ENCODE measurements around the gene IHH. TPM values are rescaled to one million over a fixed set of nuclear protein-coding genes. Genes with fewer than 3 reads are reported as not detected.
A peak's percentile ranks its signal among the peaks of the same experiment; 100 is the strongest.

IHH gene
- total RNA-seq, 1 experiment from 2014 or later = 0.11 TPM

DNA sequence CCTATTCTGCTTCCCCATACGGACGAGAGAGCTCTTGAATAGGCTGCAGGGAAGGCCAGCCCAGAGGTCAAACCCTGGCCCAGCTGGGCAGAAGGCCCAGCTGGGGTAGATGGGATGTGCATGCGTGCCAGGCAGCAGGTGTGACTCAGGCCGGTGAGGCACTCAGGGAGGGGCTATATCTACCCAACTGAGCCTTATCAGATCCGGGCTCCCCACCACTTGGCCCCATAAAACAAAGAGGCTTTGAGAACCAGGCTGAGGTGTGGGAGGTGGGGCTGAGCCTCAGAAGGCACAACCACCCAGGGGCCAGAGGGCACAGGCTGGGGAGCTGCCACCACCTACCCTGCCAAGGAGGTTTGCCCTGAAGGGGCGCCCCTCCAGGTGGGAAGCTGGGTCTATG lies 11.4 kb downstream of the IHH start (continued):
- TF ChIP-seq, protein P1, sequence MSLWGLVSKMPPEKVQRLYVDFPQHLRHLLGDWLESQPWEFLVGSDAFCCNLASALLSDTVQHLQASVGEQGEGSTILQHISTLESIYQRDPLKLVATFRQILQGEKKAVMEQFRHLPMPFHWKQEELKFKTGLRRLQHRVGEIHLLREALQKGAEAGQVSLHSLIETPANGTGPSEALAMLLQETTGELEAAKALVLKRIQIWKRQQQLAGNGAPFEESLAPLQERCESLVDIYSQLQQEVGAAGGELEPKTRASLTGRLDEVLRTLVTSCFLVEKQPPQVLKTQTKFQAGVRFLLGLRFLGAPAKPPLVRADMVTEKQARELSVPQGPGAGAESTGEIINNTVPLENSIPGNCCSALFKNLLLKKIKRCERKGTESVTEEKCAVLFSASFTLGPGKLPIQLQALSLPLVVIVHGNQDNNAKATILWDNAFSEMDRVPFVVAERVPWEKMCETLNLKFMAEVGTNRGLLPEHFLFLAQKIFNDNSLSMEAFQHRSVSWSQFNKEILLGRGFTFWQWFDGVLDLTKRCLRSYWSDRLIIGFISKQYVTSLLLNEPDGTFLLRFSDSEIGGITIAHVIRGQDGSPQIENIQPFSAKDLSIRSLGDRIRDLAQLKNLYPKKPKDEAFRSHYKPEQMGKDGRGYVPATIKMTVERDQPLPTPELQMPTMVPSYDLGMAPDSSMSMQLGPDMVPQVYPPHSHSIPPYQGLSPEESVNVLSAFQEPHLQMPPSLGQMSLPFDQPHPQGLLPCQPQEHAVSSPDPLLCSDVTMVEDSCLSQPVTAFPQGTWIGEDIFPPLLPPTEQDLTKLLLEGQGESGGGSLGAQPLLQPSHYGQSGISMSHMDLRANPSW (CRISPR knock-in tag; conservative IDR thresholded peaks at IDR 0.05; ENCODE audit: low read depth) = no peak
- TF ChIP-seq GABPB1 (CRISPR knock-in tag; IDR thresholded peaks at IDR 0.05) (no peak), ZNF423 (CRISPR knock-in tag; IDR thresholded peaks at IDR 0.05) (no peak), CREB1 (CRISPR knock-in tag; IDR thresholded peaks at IDR 0.05) (no peak), FOXK1 (CRISPR knock-in tag; IDR thresholded peaks at IDR 0.05) (no peak), JUN (CRISPR knock-in tag; IDR thresholded peaks at IDR 0.05) (no peak)

DNA sequence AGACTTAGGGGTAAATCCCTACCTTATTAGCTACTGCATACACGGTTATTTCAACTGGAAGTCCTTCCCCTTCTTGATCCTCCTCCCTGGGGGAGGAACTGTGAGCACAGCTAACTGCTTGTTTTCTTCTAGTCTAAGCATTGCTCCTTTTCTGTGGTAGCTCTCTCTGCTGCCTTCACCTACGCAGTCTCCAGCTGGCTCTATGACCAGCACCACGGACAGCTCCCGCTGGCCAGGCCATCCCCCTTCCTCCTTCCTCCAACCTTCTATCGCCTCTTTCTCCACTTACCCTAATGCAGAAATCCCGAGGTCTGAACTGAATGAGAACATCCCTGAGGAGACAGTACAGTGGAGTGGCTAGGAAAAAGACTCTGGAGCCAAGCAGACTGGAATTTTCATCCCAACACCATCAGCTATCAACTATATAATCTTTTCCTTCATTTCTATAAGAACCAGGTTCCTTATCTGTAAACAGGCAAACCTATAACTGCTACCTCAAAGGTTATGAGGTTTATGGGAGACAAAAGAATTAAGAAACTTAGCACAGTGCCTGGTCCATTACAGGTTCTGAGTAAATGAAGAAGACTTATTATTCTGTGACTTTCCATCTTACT lies 14.7 kb downstream of the IHH start:
- H3K27ac Mint-ChIP-seq = no peak overlapping the region
- ATAC-seq = peak; percentile 71
- no peaks in the 10 kb centered on the region for H3K9me3 Mint-ChIP-seq
- DNase-seq (ENCODE audit: low spot score) = peak; percentile 78
- H3K4me1 Mint-ChIP-seq = peaks cover 3% of the 10 kb centered on the region; the same call in 1 of the 2 replicates
- POLR2A ChIA-PET = no interaction called here
- peaks cover 55% of the 10 kb centered on the region for H3K27me3 Mint-ChIP-seq (ENCODE audit: low read depth)
- H3K4me3 Mint-ChIP-seq = no peak overlapping the region
- no peaks in the 10 kb centered on the region for H3K36me3 Mint-ChIP-seq
- CTCF ChIA-PET = interaction anchor here (0.9 to 2.3 kb wide), 10 partner anchors 12 to 356 kb away, joined by 3 to 34 read pairs (median 4); no protein-coding TSS in a partner anchor
- peak; percentile 85; the same call in 1 of the 2 replicates for TF ChIP-seq NFE2L1 (CRISPR knock-in tag; IDR thresholded peaks at IDR 0.05)
- TF ChIP-seq, protein P2, sequence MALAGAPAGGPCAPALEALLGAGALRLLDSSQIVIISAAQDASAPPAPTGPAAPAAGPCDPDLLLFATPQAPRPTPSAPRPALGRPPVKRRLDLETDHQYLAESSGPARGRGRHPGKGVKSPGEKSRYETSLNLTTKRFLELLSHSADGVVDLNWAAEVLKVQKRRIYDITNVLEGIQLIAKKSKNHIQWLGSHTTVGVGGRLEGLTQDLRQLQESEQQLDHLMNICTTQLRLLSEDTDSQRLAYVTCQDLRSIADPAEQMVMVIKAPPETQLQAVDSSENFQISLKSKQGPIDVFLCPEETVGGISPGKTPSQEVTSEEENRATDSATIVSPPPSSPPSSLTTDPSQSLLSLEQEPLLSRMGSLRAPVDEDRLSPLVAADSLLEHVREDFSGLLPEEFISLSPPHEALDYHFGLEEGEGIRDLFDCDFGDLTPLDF (CRISPR knock-in tag; IDR thresholded peaks at IDR 0.05) = 0 out of 2 replicates have a peak, but pooled peaks have one; percentile 49
- TF ChIP-seq CREM (CRISPR knock-in tag; IDR thresholded peaks at IDR 0.05) = no peak
- no peak for TF ChIP-seq SP1 (CRISPR knock-in tag; conservative IDR thresholded peaks at IDR 0.05)
- TF ChIP-seq ELF4 (CRISPR knock-in tag; IDR thresholded peaks at IDR 0.05; ENCODE audit: low read depth) = no peak
- no peak for TF ChIP-seq PRRX2 (CRISPR knock-in tag; IDR thresholded peaks at IDR 0.05)
- TF ChIP-seq, protein P3, sequence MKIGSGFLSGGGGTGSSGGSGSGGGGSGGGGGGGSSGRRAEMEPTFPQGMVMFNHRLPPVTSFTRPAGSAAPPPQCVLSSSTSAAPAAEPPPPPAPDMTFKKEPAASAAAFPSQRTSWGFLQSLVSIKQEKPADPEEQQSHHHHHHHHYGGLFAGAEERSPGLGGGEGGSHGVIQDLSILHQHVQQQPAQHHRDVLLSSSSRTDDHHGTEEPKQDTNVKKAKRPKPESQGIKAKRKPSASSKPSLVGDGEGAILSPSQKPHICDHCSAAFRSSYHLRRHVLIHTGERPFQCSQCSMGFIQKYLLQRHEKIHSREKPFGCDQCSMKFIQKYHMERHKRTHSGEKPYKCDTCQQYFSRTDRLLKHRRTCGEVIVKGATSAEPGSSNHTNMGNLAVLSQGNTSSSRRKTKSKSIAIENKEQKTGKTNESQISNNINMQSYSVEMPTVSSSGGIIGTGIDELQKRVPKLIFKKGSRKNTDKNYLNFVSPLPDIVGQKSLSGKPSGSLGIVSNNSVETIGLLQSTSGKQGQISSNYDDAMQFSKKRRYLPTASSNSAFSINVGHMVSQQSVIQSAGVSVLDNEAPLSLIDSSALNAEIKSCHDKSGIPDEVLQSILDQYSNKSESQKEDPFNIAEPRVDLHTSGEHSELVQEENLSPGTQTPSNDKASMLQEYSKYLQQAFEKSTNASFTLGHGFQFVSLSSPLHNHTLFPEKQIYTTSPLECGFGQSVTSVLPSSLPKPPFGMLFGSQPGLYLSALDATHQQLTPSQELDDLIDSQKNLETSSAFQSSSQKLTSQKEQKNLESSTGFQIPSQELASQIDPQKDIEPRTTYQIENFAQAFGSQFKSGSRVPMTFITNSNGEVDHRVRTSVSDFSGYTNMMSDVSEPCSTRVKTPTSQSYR (CRISPR knock-in tag; IDR thresholded peaks at IDR 0.05) = peak; percentile 65; the same call in 1 of the 2 replicates
- TF ChIP-seq, protein P4, sequence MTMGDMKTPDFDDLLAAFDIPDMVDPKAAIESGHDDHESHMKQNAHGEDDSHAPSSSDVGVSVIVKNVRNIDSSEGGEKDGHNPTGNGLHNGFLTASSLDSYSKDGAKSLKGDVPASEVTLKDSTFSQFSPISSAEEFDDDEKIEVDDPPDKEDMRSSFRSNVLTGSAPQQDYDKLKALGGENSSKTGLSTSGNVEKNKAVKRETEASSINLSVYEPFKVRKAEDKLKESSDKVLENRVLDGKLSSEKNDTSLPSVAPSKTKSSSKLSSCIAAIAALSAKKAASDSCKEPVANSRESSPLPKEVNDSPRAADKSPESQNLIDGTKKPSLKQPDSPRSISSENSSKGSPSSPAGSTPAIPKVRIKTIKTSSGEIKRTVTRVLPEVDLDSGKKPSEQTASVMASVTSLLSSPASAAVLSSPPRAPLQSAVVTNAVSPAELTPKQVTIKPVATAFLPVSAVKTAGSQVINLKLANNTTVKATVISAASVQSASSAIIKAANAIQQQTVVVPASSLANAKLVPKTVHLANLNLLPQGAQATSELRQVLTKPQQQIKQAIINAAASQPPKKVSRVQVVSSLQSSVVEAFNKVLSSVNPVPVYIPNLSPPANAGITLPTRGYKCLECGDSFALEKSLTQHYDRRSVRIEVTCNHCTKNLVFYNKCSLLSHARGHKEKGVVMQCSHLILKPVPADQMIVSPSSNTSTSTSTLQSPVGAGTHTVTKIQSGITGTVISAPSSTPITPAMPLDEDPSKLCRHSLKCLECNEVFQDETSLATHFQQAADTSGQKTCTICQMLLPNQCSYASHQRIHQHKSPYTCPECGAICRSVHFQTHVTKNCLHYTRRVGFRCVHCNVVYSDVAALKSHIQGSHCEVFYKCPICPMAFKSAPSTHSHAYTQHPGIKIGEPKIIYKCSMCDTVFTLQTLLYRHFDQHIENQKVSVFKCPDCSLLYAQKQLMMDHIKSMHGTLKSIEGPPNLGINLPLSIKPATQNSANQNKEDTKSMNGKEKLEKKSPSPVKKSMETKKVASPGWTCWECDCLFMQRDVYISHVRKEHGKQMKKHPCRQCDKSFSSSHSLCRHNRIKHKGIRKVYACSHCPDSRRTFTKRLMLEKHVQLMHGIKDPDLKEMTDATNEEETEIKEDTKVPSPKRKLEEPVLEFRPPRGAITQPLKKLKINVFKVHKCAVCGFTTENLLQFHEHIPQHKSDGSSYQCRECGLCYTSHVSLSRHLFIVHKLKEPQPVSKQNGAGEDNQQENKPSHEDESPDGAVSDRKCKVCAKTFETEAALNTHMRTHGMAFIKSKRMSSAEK (CRISPR knock-in tag; IDR thresholded peaks at IDR 0.05; ENCODE audit: borderline replicate concordance) = no peak
- 0 out of 2 replicates have a peak, but pooled peaks have one; percentile 11 for TF ChIP-seq TEAD4 (CRISPR knock-in tag; IDR thresholded peaks at IDR 0.05)
- TF ChIP-seq, protein P5, sequence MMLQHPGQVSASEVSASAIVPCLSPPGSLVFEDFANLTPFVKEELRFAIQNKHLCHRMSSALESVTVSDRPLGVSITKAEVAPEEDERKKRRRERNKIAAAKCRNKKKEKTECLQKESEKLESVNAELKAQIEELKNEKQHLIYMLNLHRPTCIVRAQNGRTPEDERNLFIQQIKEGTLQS (CRISPR knock-in tag; conservative IDR thresholded peaks at IDR 0.05) = no peak
- TF ChIP-seq TP53 (CRISPR knock-in tag; IDR thresholded peaks at IDR 0.05) = peak; percentile 57; the same call in 1 of the 2 replicates
- TF ChIP-seq, protein P6, sequence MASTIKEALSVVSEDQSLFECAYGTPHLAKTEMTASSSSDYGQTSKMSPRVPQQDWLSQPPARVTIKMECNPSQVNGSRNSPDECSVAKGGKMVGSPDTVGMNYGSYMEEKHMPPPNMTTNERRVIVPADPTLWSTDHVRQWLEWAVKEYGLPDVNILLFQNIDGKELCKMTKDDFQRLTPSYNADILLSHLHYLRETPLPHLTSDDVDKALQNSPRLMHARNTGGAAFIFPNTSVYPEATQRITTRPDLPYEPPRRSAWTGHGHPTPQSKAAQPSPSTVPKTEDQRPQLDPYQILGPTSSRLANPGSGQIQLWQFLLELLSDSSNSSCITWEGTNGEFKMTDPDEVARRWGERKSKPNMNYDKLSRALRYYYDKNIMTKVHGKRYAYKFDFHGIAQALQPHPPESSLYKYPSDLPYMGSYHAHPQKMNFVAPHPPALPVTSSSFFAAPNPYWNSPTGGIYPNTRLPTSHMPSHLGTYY (CRISPR knock-in tag; IDR thresholded peaks at IDR 0.05) = no peak
- TF ChIP-seq, protein P7, sequence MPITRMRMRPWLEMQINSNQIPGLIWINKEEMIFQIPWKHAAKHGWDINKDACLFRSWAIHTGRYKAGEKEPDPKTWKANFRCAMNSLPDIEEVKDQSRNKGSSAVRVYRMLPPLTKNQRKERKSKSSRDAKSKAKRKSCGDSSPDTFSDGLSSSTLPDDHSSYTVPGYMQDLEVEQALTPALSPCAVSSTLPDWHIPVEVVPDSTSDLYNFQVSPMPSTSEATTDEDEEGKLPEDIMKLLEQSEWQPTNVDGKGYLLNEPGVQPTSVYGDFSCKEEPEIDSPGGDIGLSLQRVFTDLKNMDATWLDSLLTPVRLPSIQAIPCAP (CRISPR knock-in tag; IDR thresholded peaks at IDR 0.05) = peak; percentile 23; the same call in 1 of the 2 replicates
- TF ChIP-seq, protein P8, sequence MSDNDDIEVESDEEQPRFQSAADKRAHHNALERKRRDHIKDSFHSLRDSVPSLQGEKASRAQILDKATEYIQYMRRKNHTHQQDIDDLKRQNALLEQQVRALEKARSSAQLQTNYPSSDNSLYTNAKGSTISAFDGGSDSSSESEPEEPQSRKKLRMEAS (CRISPR knock-in tag; IDR thresholded peaks at IDR 0.05) = 0 out of 2 replicates have a peak, but pooled peaks have one; percentile 22
- TF ChIP-seq, protein P9, sequence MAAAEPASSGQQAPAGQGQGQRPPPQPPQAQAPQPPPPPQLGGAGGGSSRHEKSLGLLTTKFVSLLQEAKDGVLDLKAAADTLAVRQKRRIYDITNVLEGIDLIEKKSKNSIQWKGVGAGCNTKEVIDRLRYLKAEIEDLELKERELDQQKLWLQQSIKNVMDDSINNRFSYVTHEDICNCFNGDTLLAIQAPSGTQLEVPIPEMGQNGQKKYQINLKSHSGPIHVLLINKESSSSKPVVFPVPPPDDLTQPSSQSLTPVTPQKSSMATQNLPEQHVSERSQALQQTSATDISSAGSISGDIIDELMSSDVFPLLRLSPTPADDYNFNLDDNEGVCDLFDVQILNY (CRISPR knock-in tag; IDR thresholded peaks at IDR 0.05) = no peak
